Measurements from ENCODE around the gene FREM3.

GRCh38 chr4:143658336-143658735 is 42.1 kb downstream of the FREM3 start:
- TF ChIP-seq CTCF (IDR thresholded peaks at IDR 0.05; ENCODE audit: borderline replicate concordance, extremely low read depth, low read length, poor library complexity, severe bottlenecking) (no peak), EZH2 (IDR thresholded peaks at IDR 0.05; ENCODE audit: borderline replicate concordance, low read depth, low read length, severe bottlenecking) (no peak)

All from DND-41 (cell line).